Loucy (cell line): ENCODE data around the gene VARS1.
"Not testable (repeated sequence)": the region's sequence is repeated elsewhere in the genome, so short reads cannot be mapped to it uniquely, and the experiment has no call there.

Source experiments
- H2AFZ ChIP-seq: fragments of 200-600 bp; sonication (generic); 2 replicates; pipeline ENCODE4 v1.6.0; 2016; ENCODE audit warnings: antibody characterized with exemption, mild to moderate bottlenecking, low read length, moderate library complexity
- H3F3A ChIP-seq: fragments of 200-600 bp; 2 replicates; pipeline ENCODE4 v1.6.0; 2016; ENCODE audit warnings: antibody characterized with exemption, low read depth, mild to moderate bottlenecking
- H3K27me3 ChIP-seq: fragments of 200-600 bp; sonication (generic); 2 replicates; pipeline ENCODE4 v1.6.1; 2014; ENCODE audit warnings: low read length, mild to moderate bottlenecking; ENCODE audit not compliant: insufficient read depth, poor library complexity, severe bottlenecking
- H3K36me3 ChIP-seq: fragments of 200-600 bp; sonication (generic); 2 replicates; pipeline ENCODE4 v1.6.1; 2016; ENCODE audit warnings: low read length; ENCODE audit not compliant: insufficient read depth
- H3K4me1 ChIP-seq: fragments of 200-600 bp; sonication (generic); 2 replicates; pipeline ENCODE4 v1.5.1; 2014; ENCODE audit warnings: low read length, mild to moderate bottlenecking; ENCODE audit not compliant: insufficient read depth, poor library complexity, severe bottlenecking
- H3K4me2 ChIP-seq: fragments of 200-600 bp; sonication (generic); 2 replicates; pipeline ENCODE4 v1.6.0; 2014; ENCODE audit warnings: antibody characterized with exemption, low read length, low read depth, mild to moderate bottlenecking; ENCODE audit not compliant: poor library complexity, severe bottlenecking
- H3K4me3 ChIP-seq: fragments of 200-600 bp; sonication (generic); 2 replicates; pipeline ENCODE4 v1.5.1; 2014; ENCODE audit warnings: low read length, mild to moderate bottlenecking, mixed read lengths; ENCODE audit not compliant: poor library complexity, severe bottlenecking
- H3K79me2 ChIP-seq: fragments of 200-600 bp; sonication (generic); 2 replicates; pipeline ENCODE4 v1.6.1; 2014; ENCODE audit warnings: low read length; ENCODE audit not compliant: insufficient read depth
- H3K9ac ChIP-seq: fragments of 200-600 bp; sonication (generic); 2 replicates; pipeline ENCODE4 v1.6.0; 2014; ENCODE audit warnings: mild to moderate bottlenecking, low read depth, low read length, moderate library complexity; ENCODE audit not compliant: poor library complexity, severe bottlenecking
- H3K9me2 ChIP-seq: fragments of 200-600 bp; sonication (generic); replicated peaks from 2 replicates; pipeline ENCODE4 v1.6.1; 2016; ENCODE audit warnings: low read depth, low read length, mixed read lengths
- H3K9me3 ChIP-seq: fragments of 200-600 bp; sonication (generic); 2 replicates; pipeline ENCODE4 v1.6.1; 2014; ENCODE audit warnings: mild to moderate bottlenecking, antibody characterized with exemption, low read length, low read depth; ENCODE audit not compliant: insufficient read depth
- H4K20me1 ChIP-seq: fragments of 200-600 bp; sonication (generic); 2 replicates; pipeline ENCODE4 v1.6.0; 2014; ENCODE audit warnings: antibody characterized with exemption, low read length, mild to moderate bottlenecking; ENCODE audit not compliant: insufficient read depth, poor library complexity, severe bottlenecking
- CTCF ChIP-seq: fragments of 200-600 bp; sonication (generic); conservative IDR thresholded peaks from 2 replicates; pipeline ENCODE4 v1.5.1; 2014; ENCODE audit warnings: mild to moderate bottlenecking, antibody characterized with exemption, low read length
- EZH2phosphoT487 ChIP-seq: fragments of 200-600 bp; IDR thresholded peaks from 2 replicates; pipeline ENCODE4 v1.6.1; 2018; ENCODE audit warnings: antibody characterized with exemption, mild to moderate bottlenecking, moderate library complexity, borderline replicate concordance

The VARS1 gene

GRCh38 chr6:31819871-31820299, 24.3 kb upstream of the VARS1 start:
- no peaks in the 10 kb centered on the region for H3K27me3 ChIP-seq
- H3K4me3 ChIP-seq = no peak overlapping the region
- H3K9me2 ChIP-seq = no peaks in the 10 kb centered on the region
- no peaks in the 10 kb centered on the region for H4K20me1 ChIP-seq
- H3K9ac ChIP-seq = no peak overlapping the region
- H2AFZ ChIP-seq = no peak overlapping the region
- H3K4me1 ChIP-seq = peaks cover 22% of the 10 kb centered on the region
- H3K9me3 ChIP-seq = no peaks in the 10 kb centered on the region
- no peak for TF ChIP-seq EZH2phosphoT487
- no peak for TF ChIP-seq CTCF
- H3K79me2 ChIP-seq = no peaks in the 10 kb centered on the region
- H3K4me2 ChIP-seq = no peak overlapping the region
- no peaks in the 10 kb centered on the region for H3K36me3 ChIP-seq
- peaks cover 6% of the 10 kb centered on the region; the same call in 1 of the 2 replicates for H3F3A ChIP-seq

GRCh38 chr6:31817929-31818511, 22.5 kb upstream of the VARS1 start:
- not testable (repeated sequence) for H3F3A ChIP-seq, H3K36me3 ChIP-seq, H3K4me2 ChIP-seq, H3K9ac ChIP-seq, H3K9me2 ChIP-seq, H3K9me3 ChIP-seq, H3K27me3 ChIP-seq, H4K20me1 ChIP-seq, H2AFZ ChIP-seq, H3K4me3 ChIP-seq, H3K79me2 ChIP-seq
- H3K4me1 ChIP-seq = peaks cover 20% of the 10 kb centered on the region

DNA sequence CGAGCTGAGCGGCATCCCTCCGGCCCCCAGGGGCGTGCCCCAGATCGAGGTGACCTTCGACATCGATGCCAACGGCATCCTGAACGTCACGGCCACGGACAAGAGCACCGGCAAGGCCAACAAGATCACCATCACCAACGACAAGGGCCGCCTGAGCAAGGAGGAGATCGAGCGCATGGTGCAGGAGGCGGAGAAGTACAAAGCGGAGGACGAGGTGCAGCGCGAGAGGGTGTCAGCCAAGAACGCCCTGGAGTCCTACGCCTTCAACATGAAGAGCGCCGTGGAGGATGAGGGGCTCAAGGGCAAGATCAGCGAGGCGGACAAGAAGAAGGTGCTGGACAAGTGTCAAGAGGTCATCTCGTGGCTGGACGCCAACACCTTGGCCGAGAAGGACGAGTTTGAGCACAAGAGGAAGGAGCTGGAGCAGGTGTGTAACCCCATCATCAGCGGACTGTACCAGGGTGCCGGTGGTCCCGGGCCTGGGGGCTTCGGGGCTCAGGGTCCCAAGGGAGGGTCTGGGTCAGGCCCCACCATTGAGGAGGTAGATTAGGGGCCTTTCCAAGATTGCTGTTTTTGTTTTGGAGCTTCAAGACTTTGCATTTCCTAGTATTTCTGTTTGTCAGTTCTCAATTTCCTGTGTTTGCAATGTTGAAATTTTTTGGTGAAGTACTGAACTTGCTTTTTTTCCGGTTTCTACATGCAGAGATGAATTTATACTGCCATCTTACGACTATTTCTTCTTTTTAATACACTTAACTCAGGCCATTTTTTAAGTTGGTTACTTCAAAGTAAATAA, 21.8 kb upstream of the VARS1 start:
- H3F3A ChIP-seq, H3K79me2 ChIP-seq: not testable (repeated sequence)

DNA sequence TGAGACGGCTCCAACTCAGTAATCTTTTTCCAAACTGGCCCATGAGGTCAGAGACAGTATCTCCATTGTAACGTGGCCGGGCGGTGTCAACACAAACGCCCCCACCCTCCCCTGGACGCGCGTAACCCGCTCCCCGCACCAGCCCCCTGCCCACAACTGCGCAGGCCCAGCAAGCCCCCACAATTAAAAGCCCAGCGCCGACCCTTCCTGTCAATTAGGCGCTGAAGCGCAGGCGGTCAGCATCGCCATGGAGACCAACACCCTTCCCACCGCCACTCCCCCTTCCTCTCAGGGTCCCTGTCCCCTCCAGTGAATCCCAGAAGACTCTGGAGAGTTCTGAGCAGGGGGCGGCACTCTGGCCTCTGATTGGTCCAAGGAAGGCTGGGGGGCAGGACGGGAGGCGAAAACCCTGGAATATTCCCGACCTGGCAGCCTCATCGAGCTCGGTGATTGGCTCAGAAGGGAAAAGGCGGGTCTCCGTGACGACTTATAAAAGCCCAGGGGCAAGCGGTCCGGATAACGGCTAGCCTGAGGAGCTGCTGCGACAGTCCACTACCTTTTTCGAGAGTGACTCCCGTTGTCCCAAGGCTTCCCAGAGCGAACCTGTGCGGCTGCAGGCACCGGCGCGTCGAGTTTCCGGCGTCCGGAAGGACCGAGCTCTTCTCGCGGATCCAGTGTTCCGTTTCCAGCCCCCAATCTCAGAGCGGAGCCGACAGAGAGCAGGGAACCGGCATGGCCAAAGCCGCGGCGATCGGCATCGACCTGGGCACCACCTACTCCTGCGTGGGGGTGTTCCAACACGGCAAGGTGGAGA, 19.7 kb upstream of the VARS1 start, which contains the start of the genes HSPA1A and HSPA1L:
HSPA1A (plus strand) TSS at position 519 of the 814 bp plus-strand sequence; CDS start at position 733, 214 bp downstream.
HSPA1L (minus strand) TSS at position 259 of the 814 bp plus-strand sequence. CDS start 3,311 bp downstream, outside the sequence.
- no peaks in the 10 kb centered on the region for H3K36me3 ChIP-seq
- H4K20me1 ChIP-seq = no peaks in the 10 kb centered on the region
- TF ChIP-seq EZH2phosphoT487 = no peak
- TF ChIP-seq CTCF = no peak
- no peak within 1 kb of the TSS for H3K4me2 ChIP-seq
- no peaks in the 10 kb centered on the region for H3K9me2 ChIP-seq
- H3K9ac ChIP-seq = no peak within 1 kb of the TSS
- H2AFZ ChIP-seq = no peak within 1 kb of the TSS
- no peaks in the 10 kb centered on the region for H3K27me3 ChIP-seq
- no peaks in the 10 kb centered on the region for H3K9me3 ChIP-seq
- no peaks in the 10 kb centered on the region for H3K4me1 ChIP-seq
- H3K79me2 ChIP-seq = no peaks in the 10 kb centered on the region
- H3F3A ChIP-seq = no peaks in the 10 kb centered on the region
- no peak within 1 kb of the TSS for H3K4me3 ChIP-seq

More for the DNA sequence above, 21.8 kb upstream of the VARS1 start:
- H3K4me1 ChIP-seq = peaks cover 13% of the 10 kb centered on the region
- not testable (repeated sequence) for H3K27me3 ChIP-seq, H3K9ac ChIP-seq, H2AFZ ChIP-seq, H3K9me2 ChIP-seq, H3K4me2 ChIP-seq, H3K36me3 ChIP-seq, H3K4me3 ChIP-seq, H3K9me3 ChIP-seq, H4K20me1 ChIP-seq
